ENCODE data around the gene HAL. TPM values are rescaled to one million over a fixed set of nuclear protein-coding genes. Genes with fewer than 3 reads are reported as not detected.

The HAL gene
- total and polyA plus RNA-seq, 2 of the 4 experiments (the other 2 are of a cell fraction), result under 0.01 to 0.02 TPM

DNA sequence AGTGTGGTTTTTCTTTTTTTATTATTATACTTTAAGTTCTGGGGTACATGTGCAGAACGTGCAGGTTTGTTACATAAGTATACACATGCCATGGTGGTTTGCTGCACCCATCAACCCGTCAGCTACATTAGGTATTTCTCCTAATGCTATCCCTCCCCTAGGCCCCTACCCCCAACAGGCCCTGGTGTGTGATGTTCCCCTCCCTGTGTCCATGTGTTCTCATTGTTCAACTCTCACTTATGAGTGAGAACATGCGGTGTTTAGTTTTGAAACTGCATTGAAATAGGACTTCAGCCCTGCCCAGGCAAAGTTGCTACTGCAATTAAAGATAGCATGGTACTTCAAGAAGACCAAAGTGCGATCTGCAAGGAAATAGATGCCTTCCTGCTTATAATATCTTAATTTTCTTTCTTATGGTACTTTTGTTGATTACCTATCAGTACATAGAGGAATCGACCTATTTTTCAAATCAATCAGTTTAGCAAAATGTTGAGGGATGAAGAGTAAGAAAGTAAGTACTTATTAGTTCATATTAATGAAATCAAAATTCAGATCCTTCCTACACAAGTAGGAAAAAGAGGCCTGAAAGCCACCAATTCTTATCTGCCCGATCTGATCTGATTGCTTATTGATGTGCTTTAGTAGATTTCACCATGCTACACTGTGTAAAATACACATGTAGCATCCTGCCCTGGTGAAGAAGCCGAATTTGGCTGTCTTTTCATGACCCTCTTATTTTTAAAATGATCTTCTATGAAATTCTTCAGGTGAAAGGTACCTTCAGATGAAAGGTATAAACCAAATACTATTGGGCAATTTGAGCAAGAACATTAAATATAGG lies 37.6 kb upstream of the HAL start:
- peak overlapping the region in 1 of 2 experiments; percentile 24; a peak in 1 of 4 replicates for H4K8ac ChIP-seq (ENCODE audit: low read depth in 2 of 2, low read length in 2 of 2)
- ChIA-PET CTCF (no interaction called here), POLR2A (ENCODE audit: unreplicated experiment) (no interaction called here)
- no peak overlapping the region for H2BK15ac ChIP-seq (ENCODE audit: low read depth, low read length)
- no peak for TF ChIP-seq POLR2A (IDR thresholded peaks at IDR 0.05; ENCODE audit: low read depth, low read length)
- intact Hi-C loops (cut with micrococcal nuclease) (no loop called here), in situ Hi-C loops (cut with MboI; ENCODE audit: low sequenced_read_pairs) (no loop called here), dilution Hi-C loops (cut with HindIII; ENCODE audit: low sequenced_read_pairs, unreplicated experiment) (no loop called here)
- H3K18ac ChIP-seq (ENCODE audit: low read depth, low read length), result no peak overlapping the region
- no peaks in the 10 kb centered on the region for H3K36me3 ChIP-seq (ENCODE audit: control insufficient read depth, insufficient read depth, low read length)
- H2AK5ac ChIP-seq (ENCODE audit: low read depth, low read length), result no peak overlapping the region
- no peak overlapping the region for H2BK5ac ChIP-seq (ENCODE audit: low read depth, low read length, poor library complexity, severe bottlenecking)
- H3K79me1 ChIP-seq (ENCODE audit: low read depth in 1 of 2, low read length in 2 of 2), result peaks cover 4 to 8% of the 10 kb centered on the region in 2 experiments; a peak in 3 of 4 replicates
- H3K4me2 ChIP-seq (ENCODE audit: low read depth, low read length), result peak overlapping the region; percentile 36
- H3K9me3 ChIP-seq (ENCODE audit: control insufficient read depth, insufficient read depth, low read length), result no peaks in the 10 kb centered on the region
- peak overlapping the region; percentile 66; the same call in 1 of the 2 replicates for H3K23ac ChIP-seq (ENCODE audit: low read depth, low read length)
- H3K9ac ChIP-seq (ENCODE audit: low read depth, low read length), result peak overlapping the region; percentile 13; the same call in 1 of the 2 replicates
- H3K56ac ChIP-seq (ENCODE audit: extremely low read depth, insufficient read depth, low read length), result no peak overlapping the region
- no peak overlapping the region for H3K4ac ChIP-seq (ENCODE audit: low read depth, low read length)
- H2BK20ac ChIP-seq (ENCODE audit: low read depth, low read length), result no peak overlapping the region
- H4K20me1 ChIP-seq (ENCODE audit: insufficient read depth, low read length), result no peaks in the 10 kb centered on the region
- H3K4me3 ChIP-seq (ENCODE audit: insufficient read depth, low read depth, low read length), result peak overlapping the region; percentile 87; the same call in 1 of the 2 replicates
- WGBS, 2 experiments (ENCODE audit: extremely low coverage in 2 of 2, insufficient read length in 1 of 2), result no CpG with 5 or more reads among the region's 7 CpGs
- no peaks in the 10 kb centered on the region for H3K9me1 ChIP-seq (ENCODE audit: insufficient read depth, low read length)
- no peak for DNase-seq
- H2AFZ ChIP-seq (replicated peaks; ENCODE audit: low read length, poor library complexity), result no peak overlapping the region
- H4K91ac ChIP-seq (ENCODE audit: insufficient read depth, low read depth, low read length), result no peak overlapping the region
- ATAC-seq (ENCODE audit: low read depth), result no peak
- H4K5ac ChIP-seq (ENCODE audit: low read depth, low read length), result no peak overlapping the region
- no peak overlapping the region for H2BK120ac ChIP-seq (ENCODE audit: low read depth, low read length)
- H3K27me3 ChIP-seq (ENCODE audit: control insufficient read depth, insufficient read depth, low read length), result no peaks in the 10 kb centered on the region
- H3K27ac ChIP-seq (ENCODE audit: insufficient read depth, low read length), result no peak overlapping the region
- H3K4me1 ChIP-seq (ENCODE audit: control insufficient read depth, insufficient read depth, low read length), result 0 out of 2 replicates have a peak, but pooled peaks cover 2% of the 10 kb centered on the region
- no TSS peak for BruUV-seq (replicated peaks)
- H2AK9ac ChIP-seq (replicated peaks; ENCODE audit: low read depth, low read length, poor library complexity), result no peak overlapping the region
- 0 out of 2 replicates have a peak overlapping the region, but pooled peaks have one; percentile 52 for H3K14ac ChIP-seq (replicated peaks; ENCODE audit: low read depth, low read length)
